GM12865 (cell line): ENCODE data around the gene ZNF32.

ENCODE experiments used
- DNase-seq: peaks from one replicate; pipeline ENCODE4 v3.0.0; 2010; ENCODE audit warnings: low read depth
- H3K4me3 ChIP-seq: 2 replicates; pipeline ENCODE4 v1.5.1; 2011; ENCODE audit warnings: mild to moderate bottlenecking, low read depth, low read length, control low read depth
- CTCF ChIP-seq: IDR thresholded peaks from 2 replicates; pipeline ENCODE4 v1.5.1; 2011; ENCODE audit warnings: low read length, control low read depth, low read depth, inconsistent platforms; ENCODE audit not compliant: insufficient read depth; ENCODE audit errors: missing control alignments

Gene ZNF32

DNA sequence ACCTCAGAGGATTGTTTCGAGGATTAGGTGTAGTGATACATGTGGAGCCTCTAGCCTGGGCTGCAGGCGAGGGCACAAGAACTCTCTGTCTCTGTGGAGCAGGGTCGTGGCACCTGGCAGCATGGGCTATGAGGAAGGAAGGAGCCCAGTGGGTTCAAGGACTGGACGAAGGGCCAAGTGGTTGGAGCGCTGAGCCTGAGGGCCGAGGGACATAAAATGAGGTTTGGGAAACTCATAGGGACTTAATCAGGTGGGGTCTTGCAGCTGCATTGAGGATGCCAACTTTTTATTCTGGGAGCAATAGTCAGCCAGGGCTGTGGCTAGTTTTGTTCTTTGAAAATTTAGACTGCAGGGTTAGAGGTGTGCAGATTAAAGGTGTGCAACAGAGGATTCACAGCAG, 33.0 kb upstream of the ZNF32 start:
- DNase-seq, result no peak
- H3K4me3 ChIP-seq, result no peak overlapping the region
- no peak for TF ChIP-seq CTCF

GRCh38 chr10:43681220-43681619, 32.5 kb upstream of the ZNF32 start:
- DNase-seq, result no peak
- no peak overlapping the region for H3K4me3 ChIP-seq
- no peak for TF ChIP-seq CTCF

- no peak for DNase-seq
- no peak for TF ChIP-seq CTCF
- no peak overlapping the region for H3K4me3 ChIP-seq
Measured at GRCh38 chr10:43680035-43680434, 31.4 kb upstream of the ZNF32 start.

- TF ChIP-seq CTCF, result no peak
- no peak for DNase-seq
- no peak overlapping the region for H3K4me3 ChIP-seq
Measured at GRCh38 chr10:43679509-43679908, 30.8 kb upstream of the ZNF32 start.

DNA sequence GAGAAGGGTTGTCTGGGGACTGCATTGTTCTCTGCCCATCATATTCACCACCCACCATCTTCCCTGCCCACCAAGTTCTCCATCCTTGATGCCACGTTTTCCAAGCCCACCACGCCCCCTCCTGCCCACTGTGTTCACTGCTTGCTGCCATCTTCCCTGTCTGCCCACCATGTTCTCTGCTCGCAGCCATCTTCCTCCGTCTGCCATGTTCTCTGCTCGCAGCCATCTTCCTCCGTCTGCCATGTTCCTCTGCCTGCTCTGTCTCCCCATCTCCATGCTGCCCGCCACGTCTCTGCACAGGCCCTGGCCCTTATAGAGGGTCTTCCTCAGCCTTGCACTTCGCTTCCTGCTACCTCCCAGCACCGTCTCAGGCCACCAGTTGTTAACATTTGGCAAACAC, 30.0 kb upstream of the ZNF32 start:
- no peak for TF ChIP-seq CTCF
- H3K4me3 ChIP-seq, result no peak overlapping the region
- DNase-seq, result no peak

GRCh38 chr10:43676901-43677300, 28.2 kb upstream of the ZNF32 start:
- DNase-seq, result no peak
- H3K4me3 ChIP-seq, result no peak overlapping the region
- TF ChIP-seq CTCF, result no peak

DNA sequence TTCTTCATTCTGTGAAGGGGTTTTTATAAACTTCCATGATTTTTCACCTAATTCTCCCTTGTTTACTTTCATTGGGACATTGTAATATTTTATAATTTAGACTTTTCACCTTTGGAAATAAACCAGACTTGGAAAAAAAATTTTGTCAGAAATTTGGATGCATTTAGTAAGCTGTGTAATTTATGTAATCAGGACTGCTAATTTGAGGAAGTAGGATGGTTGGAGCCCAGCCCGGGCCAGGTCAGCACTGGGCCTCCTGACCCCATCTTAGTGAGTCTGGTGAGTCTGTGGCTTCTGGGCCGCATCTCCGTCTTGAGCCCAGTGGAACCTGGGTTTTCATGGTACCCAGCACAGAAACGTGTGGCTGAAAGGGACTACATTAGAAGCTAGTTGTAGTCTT, 27.6 kb upstream of the ZNF32 start:
- DNase-seq, result no peak
- H3K4me3 ChIP-seq, result no peak overlapping the region
- TF ChIP-seq CTCF, result no peak
